ENCODE results near the gene NOXRED1.

The NOXRED1 gene

GRCh38 chr14:77407158-77407557 is 16.2 kb downstream of the NOXRED1 start:
- DNase-seq (ENCODE audit: low read depth): no peak

GRCh38 chr14:77406718-77407117 is 16.6 kb downstream of the NOXRED1 start:
- DNase-seq (ENCODE audit: low read depth): no peak

DNA sequence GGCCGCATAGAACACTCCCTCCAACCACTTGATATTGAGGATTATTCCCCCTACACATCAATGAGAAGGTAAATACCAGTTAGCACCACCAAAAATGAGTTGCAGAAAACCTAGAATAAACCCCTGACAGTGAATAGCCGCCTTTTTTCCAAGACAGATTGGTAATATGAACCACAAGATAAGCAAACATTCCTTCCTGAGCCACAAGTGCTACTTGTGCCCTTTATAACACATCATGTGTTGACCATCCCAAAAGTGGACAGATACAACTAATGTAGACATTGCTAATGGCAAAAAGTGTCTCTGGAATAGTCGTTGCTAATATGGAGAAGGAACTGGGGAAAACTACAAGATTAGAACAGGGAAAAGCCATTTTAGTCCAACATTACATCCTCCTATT is 17.2 kb downstream of the NOXRED1 start:
- DNase-seq (ENCODE audit: low read depth): no peak

DNA sequence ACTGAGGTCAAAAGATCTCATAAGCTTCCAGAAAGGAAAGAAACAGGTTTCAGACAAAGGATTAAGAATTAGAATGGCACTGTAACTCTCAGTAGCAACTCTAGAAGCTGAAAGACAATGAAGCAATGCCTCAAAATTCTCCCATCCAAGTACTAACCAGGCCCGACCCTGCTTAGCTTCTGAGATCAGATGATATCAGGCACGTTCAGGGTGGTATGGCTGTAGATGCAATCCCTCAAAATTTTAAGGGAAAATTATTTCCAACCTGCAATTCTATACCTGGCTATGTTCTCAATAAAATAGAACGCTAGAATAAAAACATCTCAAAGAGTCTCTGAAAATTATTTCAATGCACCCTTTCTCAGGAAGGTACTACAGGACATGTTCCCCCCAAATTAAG is 19.6 kb downstream of the NOXRED1 start:
- DNase-seq (ENCODE audit: low read depth): no peak

DNA sequence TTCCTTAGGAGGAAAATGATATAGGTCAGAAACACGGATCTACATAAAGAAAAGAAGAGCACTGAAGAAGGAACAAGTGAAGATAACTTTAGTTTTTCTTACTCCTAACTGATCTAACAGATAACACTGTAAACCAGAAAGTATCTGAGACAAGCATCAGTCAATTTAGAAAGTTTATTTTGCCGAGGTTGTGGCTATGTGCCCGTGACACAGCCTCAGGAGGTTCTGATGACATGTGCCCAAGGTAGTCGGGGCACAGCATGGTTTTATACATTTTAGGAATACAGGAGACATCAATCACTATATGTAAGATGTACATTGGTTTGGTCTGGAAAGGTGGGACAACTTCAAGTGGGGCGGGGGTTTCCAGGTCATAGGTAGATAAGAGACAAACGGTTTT is 23.1 kb downstream of the NOXRED1 start:
- no peak for DNase-seq (ENCODE audit: low read depth)

DNA sequence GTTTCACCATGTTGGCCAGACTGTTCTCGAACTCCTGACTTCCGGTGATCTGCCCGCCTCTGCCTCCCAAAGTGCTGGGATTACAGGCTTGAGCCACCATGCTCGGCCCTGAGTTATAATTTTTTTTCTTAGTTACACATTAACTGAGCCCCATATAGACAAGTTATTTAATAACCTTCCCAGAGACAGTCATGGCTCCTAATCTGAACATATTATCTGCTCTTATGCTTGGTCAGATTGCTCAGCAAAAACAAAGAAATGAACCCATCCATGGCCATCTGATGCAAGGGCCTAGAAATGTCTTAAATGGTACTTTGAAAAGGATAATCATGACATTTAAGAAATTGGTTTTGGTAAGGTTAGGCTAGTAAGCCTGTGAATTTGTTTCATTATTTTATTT is 33.1 kb downstream of the NOXRED1 start:
- DNase-seq (ENCODE audit: low read depth): no peak

DNA sequence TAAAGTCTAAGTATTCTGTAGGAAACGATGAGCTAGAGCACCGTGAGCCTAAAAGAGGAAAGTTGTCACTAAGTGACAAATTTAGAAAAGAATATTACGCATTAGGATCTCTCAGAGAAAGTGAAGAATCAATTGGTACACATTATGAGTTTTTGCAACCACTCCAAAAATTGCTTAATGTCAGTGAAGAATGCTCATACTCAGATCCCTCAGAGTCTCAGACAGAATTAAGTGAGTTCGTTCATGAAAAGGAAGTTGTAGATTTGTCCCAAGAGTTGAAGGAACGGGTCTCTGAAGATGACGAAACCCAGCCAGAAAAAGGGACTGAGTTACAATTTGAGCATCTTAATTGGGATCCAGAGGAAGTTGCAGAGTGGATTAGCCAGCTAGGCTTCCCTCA is 44.6 kb downstream of the NOXRED1 start:
- DNase-seq (ENCODE audit: low read depth): no peak

- no peak for DNase-seq (ENCODE audit: low read depth)
These were observed 45.9 kb downstream of the NOXRED1 start for GRCh38 chr14:77377502-77377844.

GRCh38 chr14:77376771-77377501 is 46.4 kb downstream of the NOXRED1 start, which contains the start of the genes SAMD15 and TMED8:
TSS of gene SAMD15 (plus strand) at chr14:77377379. CDS start at chr14:77377419, 40 bp downstream.
TSS of gene TMED8 (minus strand) at chr14:77377094. CDS start at chr14:77377053, 41 bp downstream.
- DNase-seq (ENCODE audit: low read depth): peak; percentile 56

DNA sequence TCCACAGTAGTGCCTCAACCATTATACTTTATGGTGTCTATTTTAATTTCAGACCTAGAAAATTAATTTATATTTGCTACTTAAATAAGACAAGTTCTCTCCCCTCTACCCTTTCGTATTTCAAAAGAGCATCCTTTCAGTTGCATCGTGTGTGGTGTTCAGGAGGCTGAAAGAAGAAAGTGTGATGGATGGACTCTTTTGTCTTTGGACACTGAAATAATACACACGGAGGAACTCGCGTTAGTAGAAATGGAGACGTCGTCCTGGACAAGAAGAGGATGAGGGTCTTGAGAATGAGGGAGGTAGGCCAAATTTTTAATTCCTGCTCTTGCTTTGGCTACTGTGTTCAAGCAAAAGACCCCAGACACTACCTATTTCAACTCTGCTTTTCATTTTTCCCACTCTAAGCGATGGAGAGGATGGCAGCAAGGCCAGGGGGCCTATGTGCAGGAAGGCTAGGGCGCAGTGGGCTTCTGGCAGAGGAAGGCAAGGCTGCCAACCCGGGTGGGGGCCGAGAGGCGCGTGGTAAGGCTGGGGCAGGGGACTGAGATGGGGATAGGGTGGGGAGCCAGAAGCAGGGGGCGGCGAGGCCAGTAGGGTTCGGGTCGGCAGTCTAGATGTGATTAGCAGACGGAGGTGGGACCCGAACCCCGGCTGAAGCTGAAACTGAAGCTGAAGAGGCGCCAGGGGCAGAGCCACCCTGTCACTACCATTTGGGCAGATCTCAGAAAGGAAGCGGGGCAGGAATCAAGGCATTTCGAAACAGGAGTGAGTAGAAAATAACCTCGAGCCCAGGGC is 47.2 kb downstream of the NOXRED1 start:
- DNase-seq (ENCODE audit: low read depth): no peak

GRCh38 chr14:77375164-77375950 is 48.0 kb downstream of the NOXRED1 start:
- no peak for DNase-seq (ENCODE audit: low read depth)

GRCh38 chr14:77372304-77372841 is 51.0 kb downstream of the NOXRED1 start:
- no peak for DNase-seq (ENCODE audit: low read depth)

- no peak for DNase-seq (ENCODE audit: low read depth)
These were observed 54.0 kb downstream of the NOXRED1 start for GRCh38 chr14:77369285-77369684.

DNA sequence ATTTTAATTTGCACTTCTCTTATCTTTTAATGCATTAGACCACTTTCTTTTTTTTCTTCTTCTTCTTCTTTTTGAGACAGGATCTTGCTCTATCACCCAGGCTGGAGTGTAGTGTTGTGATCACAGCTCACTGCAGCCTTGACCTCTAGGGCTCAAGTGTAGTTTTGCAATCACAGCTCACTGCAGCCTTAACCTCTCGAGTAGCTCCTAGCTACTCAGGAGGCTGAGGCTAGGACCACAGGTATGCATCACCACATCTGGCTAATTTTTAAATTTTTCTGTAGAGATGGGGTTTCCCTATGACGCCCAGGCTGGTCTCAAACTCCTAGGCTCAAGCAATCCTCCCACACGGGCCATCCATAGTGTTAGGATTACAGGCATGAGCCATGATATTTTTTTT is 59.2 kb downstream of the NOXRED1 start:
- DNase-seq (ENCODE audit: low read depth): no peak

DNA sequence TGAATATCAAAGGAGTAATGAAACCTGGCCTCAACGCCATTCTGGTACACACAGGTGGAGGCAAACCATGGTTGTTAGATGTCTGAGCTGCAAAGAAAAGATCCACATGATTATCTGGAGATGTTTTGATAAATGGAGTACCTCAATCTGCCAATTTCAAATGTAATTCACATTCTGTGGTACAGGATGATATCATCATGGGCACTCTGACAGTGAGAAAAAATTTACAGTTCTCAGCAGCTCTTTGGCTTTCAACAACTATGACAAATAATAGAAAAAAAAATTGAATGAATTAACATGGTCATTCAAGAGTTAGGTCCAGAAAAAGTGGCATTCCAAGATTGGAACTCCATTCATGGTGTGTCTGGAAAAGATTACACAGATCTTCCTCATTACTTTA is 63.7 kb downstream of the NOXRED1 start:
- DNase-seq (ENCODE audit: low read depth): no peak

GRCh38 chr14:77356899-77357298 is 66.4 kb downstream of the NOXRED1 start:
- no peak for DNase-seq (ENCODE audit: low read depth)

GRCh38 chr14:77355811-77356210 is 67.5 kb downstream of the NOXRED1 start:
- DNase-seq (ENCODE audit: low read depth): no peak

- no peak for DNase-seq (ENCODE audit: low read depth)
These were observed 69.7 kb downstream of the NOXRED1 start for GRCh38 chr14:77353469-77354141.

- no peak for DNase-seq (ENCODE audit: low read depth)
These were observed 75.6 kb downstream of the NOXRED1 start for GRCh38 chr14:77347751-77348150.

GRCh38 chr14:77346495-77346894 is 76.8 kb downstream of the NOXRED1 start:
- DNase-seq (ENCODE audit: low read depth): no peak

DNA sequence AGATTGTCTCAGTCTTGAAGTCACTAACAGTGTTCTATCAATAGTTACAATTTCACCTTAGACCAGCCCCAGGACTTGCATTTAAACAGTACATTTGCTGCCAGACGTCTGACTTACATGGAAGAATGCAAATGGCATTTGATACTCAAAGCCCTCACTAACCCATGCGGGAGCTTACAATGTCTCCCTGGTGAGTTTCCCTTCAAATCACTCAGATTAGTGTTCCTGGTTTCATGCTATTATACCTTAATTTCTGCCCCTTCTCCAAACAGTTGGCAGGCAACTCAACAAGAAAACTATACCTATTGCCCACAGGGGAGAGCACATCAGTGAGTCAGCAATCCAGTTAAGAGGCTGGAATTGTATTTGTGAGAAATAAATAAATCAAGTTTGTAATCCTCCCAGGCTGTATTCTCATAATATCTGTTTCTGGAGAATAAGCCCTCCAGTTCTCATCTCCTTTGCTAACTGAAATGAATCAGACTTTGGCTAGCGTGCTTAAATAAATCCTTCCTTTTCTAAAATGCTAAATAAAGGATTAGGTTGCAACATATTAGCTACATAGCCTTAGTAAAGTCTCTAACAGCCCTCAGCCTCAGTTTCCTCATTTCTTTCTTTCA is 78.8 kb downstream of the NOXRED1 start:
- DNase-seq (ENCODE audit: low read depth): no peak
